T-helper 1 cell treated with Interleukin-12 subunit alpha and Interleukin-12 subunit beta and Interleukin-4 antibody, amounts not matched to agents 30 ng/mL and 1 ng/mL, for 36 hours (primary cell): ENCODE data around the gene GSG1L. TPM values are rescaled to one million over a fixed set of nuclear protein-coding genes. Genes with fewer than 3 reads are reported as not detected.
"Not testable (repeated sequence)": the region's sequence is repeated elsewhere in the genome, so short reads cannot be mapped to it uniquely, and the experiment has no call there.

ENCODE experiments used
- intact Hi-C: fragments of 100-400 bp; cut with micrococcal nuclease; formaldehyde crosslinking; loops from one replicate; pipeline ENCODE4 v1.15.1; 2024
- total RNA-seq: library from RNA; stranded (reverse); gene quantifications from 2 replicates; pipeline ENCODE4 v1.2.3, GENCODE V29; 2022

GSG1L gene
- total RNA-seq, 1 donor from 2014 or later: not detected

DNA sequence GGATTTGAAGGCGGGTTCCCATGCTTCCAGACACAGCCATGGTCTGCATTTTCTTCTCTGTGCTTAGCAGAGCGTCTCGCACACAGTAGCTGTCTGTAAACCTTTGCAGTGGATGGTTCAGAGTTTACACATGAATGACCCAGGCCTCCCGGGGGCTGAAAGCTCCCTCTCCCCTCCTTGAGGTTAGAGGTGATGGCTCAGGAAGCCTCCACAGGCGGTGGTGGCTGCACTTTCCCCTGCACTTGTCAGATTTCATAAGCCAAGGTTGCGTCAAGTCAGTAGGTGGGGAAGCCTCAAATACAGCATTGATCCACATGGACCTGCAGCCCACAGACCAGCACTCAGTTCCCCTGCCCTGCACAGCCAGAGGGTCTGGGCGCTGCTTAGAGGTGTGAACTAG is 301.7 kb downstream of the GSG1L start:
- intact Hi-C loops: no loop called here

- intact Hi-C loops: no loop called here
Measured at GRCh38 chr16:27760789-27761176, 302.7 kb downstream of the GSG1L start.

- intact Hi-C loops: no loop called here
Measured at GRCh38 chr16:27759967-27760788, 303.3 kb downstream of the GSG1L start.

DNA sequence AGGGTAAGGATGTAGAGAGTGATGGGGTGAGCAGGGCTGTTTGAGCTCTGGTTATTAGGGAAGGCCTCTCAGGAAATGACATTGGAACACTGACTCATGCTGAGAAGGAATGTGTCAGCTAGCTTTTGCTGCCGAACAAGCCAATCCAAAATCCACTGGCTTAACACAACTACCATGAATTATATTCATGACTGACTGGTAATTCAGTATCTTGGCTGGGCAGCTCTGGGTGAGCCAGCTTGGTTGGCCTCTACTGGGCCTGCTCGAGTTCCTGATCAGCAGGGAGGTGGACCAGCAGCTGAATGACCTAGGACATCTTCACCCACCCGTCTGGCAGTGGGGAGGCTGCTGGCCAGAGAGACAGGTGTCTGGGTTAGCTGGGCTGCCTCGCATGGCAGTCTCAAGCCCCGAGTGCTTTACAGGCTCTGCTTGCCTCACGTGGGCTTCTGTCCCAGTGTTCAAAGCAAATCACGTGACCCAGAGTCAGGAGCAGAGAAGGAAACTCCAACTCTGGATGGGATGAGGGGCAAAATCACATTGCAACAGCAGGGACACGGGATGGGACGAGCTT is 304.1 kb downstream of the GSG1L start:
- intact Hi-C loops: no loop called here

GRCh38 chr16:27758544-27758943 is 305.0 kb downstream of the GSG1L start:
- intact Hi-C loops: no loop called here

DNA sequence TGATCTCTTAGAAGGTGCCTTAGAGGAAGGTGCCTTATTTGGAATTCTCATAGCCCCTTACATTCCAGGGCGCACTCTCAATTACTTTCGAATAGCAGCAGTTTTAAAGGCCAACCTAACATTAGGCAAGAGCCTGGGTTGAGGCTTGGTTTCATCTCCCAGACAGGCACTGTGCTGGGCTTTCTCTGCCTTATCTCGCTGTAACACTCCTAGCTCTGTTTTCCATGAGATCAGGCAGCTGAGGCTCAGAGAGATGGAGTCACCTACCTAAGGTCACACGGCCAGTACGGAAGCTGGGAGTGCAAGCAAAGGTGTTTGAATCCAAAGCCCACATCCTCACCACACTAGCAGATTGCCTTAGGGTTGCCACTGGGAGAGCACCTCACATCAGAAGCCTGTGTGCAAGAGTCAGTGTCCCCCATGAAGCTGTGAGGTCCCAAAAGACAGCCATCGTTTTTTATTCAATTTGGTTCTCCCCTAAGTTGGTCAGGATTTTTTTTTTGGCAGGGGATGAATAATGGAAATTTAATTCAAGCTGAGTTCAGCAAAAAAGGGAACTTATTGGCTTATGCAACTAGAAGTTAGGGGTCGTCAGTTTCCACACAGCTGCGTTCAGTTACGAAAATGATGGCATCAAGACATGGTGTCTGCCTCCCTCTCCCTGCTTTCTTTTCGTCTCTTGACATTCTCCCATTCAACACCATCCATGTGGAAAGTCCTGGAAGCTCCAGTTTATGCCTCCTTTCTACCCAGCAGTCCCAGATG is 307.1 kb downstream of the GSG1L start:
- intact Hi-C loops: no loop called here

GRCh38 chr16:27754788-27755690 is 308.5 kb downstream of the GSG1L start:
- intact Hi-C loops: no loop called here

DNA sequence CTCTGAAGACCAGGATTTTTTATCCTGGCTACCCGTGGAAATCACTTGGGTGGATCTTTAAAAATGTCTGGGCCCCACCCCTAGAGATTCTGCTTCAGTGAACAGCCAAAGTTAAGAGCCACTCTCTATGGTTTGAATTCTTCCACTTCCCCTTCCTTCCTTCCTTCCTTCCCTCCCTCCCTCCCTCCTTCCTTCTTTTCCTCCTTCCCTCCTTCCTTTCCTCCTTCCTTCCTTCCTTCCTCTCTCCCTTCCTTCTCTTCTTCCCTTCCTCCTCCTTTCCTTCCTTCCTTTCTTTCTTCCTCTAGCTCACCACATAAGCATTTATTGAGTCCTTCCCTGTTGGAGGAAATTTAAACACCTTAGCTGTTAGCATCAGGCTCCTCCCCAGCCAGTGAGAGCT is 310.0 kb downstream of the GSG1L start:
- intact Hi-C loops: no loop called here

- intact Hi-C loops: no loop called here
Measured at GRCh38 chr16:27752241-27752640, 311.3 kb downstream of the GSG1L start.

DNA sequence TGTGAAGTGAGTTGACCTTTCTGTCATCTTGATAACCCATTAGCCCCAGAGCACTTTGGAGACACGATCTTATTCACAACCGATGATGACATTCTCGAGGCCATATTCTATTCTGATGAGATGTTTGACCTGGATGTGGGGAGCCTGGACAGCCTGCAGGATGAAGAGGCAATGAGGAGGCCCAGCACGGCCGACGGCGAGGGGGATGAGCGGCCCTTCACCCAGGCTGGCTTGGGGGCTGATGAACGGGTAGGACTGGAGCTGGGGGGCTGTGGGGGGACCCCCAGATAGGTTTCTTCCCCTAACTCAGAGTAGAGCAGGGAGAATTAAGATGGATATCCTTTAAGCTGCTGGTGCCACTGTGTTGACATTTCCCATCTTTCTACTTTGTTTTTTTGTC is 311.8 kb downstream of the GSG1L start:
- intact Hi-C loops: no loop called here

DNA sequence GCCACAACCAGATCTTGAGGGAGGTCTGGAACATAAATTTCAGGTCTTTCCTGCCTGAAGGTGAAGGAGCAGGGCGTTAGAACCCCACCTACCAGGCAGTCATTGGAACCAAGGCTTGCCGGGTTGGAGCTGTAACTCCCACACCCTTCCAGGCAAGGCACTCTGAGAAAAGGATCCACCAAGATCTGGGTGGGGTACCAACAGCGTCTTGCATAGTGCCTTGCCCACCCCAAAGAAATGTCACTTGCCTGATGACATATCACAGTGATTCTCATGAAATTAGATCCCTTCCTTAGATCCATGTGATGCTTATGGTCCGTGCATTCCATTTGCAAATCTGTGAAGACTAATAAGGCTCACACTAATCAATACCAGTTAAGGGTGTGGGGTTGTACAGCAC is 312.3 kb downstream of the GSG1L start:
- intact Hi-C loops: no loop called here

DNA sequence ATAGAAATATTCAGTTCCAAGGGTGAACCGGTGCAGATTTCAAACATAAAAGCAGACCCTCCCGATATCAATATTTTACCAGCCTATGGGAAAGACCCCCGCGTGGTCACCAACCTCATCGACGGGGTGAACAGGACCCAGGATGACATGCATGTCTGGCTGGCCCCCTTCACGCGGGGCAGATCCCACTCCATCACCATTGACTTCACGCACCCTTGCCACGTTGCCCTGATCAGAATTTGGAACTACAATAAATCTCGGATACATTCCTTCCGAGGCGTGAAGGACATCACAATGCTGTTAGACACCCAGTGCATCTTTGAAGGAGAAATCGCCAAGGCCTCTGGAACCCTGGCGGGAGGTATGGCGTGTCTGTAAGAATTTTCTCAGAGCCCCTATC is 313.6 kb downstream of the GSG1L start:
- intact Hi-C loops: no loop called here

DNA sequence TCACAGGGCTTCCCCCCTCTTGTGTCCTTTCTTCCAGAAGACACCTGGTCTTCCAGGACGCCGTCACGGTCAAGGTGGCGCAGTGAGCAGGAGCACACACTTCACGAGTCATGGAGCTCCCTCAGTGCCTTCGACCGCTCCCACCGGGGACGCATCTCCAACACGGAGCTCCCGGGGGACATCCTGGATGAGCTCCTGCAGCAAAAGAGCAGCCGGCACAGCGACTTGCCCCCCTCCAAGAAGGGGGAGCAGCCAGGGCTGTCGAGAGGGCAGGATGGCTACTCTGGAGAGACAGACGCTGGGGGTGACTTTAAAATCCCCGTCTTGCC is 314.0 kb downstream of the GSG1L start:
- intact Hi-C loops: no loop called here

- intact Hi-C loops: no loop called here
Measured at GRCh38 chr16:27748868-27749546, 314.5 kb downstream of the GSG1L start.

DNA sequence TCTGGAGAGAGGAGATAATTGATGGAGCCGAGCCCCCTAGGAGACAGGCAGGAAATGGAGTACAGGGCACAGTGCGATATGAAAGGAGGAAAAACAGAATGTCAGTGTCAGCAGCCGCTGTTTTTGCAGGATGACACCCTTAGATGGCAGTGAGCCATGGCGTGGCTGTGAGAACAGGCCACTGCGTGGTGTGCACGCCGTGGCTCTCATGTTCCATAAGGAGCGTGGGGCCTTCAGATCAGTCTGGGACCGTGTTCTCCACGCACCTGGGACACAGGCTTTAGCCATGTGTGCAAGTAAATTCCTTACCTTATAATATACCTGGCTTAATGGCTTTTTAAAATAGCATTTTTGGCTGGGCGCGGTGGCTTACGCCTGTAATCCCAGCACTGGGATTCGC is 315.6 kb downstream of the GSG1L start:
- intact Hi-C loops: no loop called here

DNA sequence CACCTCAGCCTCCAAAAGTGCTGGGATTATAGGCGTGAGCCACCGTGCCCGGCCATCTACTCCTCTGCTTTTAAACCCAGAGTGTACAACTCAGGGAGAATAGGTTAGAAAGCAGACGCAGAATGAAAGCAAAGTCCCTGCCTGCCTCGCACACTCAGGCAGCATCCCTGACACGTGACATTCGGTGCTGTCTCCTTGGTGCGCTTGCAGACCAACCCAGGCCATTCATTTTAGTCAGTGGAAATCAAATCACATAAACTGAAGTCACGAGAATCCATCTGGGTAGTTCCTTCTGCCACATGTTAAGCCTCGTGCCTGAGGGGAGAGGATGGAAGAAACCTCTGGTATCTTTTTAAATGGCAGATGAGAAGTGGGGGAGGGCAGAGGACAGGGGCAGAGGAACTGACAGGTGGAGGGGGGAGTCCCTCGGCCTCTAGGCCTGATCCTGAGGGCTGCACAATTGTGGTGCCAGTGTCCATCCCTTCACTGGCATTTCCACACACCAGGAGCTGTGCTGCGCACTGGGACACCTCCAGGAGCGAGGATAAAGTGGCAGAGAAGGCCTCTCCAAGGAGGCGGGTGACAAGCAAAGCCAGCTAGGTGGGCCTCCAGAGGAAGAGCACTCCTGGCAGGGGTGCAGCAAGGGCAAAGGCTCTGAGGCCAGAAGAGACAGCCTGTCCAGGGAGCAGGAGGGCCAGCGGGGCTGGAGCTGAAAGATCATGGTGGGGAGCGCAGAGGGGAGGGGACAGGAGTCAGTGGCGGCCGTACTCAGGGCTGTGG is 317.2 kb downstream of the GSG1L start:
- intact Hi-C loops: no loop called here

DNA sequence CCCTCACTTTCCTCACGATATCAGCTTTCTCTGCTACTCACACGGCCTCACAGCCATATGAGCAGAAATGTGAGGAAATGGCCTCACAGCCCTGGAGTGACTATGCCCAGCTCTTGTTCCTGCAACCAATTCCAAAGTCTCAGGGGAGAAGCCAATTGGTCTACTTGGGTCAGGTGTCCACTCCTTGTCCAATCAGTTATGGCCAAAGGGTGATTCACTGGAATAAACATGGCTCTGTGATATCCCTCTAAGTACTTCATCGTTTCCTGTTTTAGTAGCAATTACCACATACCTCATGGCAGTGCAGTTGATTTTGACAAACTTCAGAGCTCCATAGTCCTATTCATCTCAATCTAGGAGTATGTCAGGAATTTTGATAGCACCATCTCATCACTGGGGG is 318.2 kb downstream of the GSG1L start:
- intact Hi-C loops: no loop called here

GRCh38 chr16:27743963-27744362 is 319.6 kb downstream of the GSG1L start:
- intact Hi-C loops: no loop called here

DNA sequence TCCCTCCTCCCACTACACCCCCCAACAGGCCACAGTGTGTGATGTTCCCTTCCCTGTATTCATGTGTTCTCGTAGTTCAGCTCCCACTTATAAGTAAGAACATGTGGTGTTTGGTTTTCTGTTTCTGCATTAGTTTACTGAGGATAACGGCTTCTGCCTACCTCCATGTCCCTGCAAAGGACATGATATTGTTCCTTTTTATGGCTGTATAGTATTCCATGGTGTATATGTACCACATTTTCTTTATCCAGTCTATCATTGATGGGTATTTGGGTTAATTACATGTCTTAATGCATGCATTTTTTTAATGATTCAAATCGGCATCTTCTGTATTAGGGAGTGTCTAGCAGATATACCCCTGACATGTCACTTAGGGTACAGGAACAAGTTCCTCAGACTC is 320.5 kb downstream of the GSG1L start:
- intact Hi-C loops: not testable (repeated sequence)

DNA sequence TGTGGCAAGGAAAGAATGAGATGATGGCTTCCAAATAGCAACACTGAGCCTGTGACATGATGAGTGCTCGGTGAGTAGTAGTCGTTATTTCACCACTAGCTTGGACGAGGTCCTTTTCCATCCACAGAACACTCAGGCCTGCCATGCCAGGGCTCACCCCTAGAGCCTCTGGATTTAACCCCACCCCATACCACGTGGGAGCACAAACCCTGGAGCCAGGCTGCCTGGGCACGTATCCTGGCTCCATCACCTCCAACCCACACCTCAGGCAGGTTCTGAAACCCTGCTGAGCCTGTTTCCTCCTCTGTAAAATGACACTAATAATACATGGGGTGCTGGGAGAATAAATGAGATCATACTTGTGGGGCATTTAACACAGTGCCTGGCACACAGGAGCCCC is 321.2 kb downstream of the GSG1L start:
- intact Hi-C loops: no loop called here
